Measurements from ENCODE around the gene SRCAP. TPM values are rescaled to one million over a fixed set of nuclear protein-coding genes. Genes with fewer than 3 reads are reported as not detected.
A peak's percentile ranks its signal among the peaks of the same experiment; 100 is the strongest.
"Not testable (repeated sequence)": the region's sequence is repeated elsewhere in the genome, so short reads cannot be mapped to it uniquely, and the experiment has no call there.

Gene SRCAP
- total and polyA plus RNA-seq, 9 donors = 7.9 to 28.3 (median 21.2) TPM

- WGBS (ENCODE audit: insufficient coverage) = 6% methylated on average over 21 of the region's 26 CpGs
- peak overlapping the region; percentile 100 for H3K27ac ChIP-seq (ENCODE audit: low read length)
- H3K36me3 ChIP-seq (ENCODE audit: control insufficient read depth, insufficient read depth, low read length) = peaks cover 23% of the 10 kb centered on the region
- no peaks in the 10 kb centered on the region for H3K27me3 ChIP-seq (ENCODE audit: control insufficient read depth, insufficient read depth, low read length)
- DNase-seq = peak; percentile 17
- no peaks in the 10 kb centered on the region for H3K9me3 ChIP-seq (replicated peaks; ENCODE audit: control insufficient read depth, low read depth, low read length)
- H3K4me1 ChIP-seq (ENCODE audit: control insufficient read depth, insufficient read depth, low read length) = peaks cover 16% of the 10 kb centered on the region
- peak overlapping the region; percentile 100 for H3K4me3 ChIP-seq (ENCODE audit: low read length)
These were observed 1.5 kb upstream of the SRCAP start for GRCh38 chr16:30697264-30698138.

- Histone ChIP-seq H3K36me3 (ENCODE audit: control insufficient read depth, insufficient read depth, low read length) (peaks cover 30% of the 10 kb centered on the region), H3K27ac (ENCODE audit: low read length) (peak overlapping the region; percentile 100), H3K9me3 (replicated peaks; ENCODE audit: control insufficient read depth, low read depth, low read length) (no peaks in the 10 kb centered on the region), H3K4me1 (ENCODE audit: control insufficient read depth, insufficient read depth, low read length) (peaks cover 16% of the 10 kb centered on the region), H3K27me3 (ENCODE audit: control insufficient read depth, insufficient read depth, low read length) (no peaks in the 10 kb centered on the region), H3K4me3 (ENCODE audit: low read length) (peak overlapping the region; percentile 100)
- 0% methylated on average over 26 of the region's 76 CpGs for WGBS (ENCODE audit: insufficient coverage)
- DNase-seq = peak; percentile 99
These were observed 694 bp upstream of the SRCAP start for GRCh38 chr16:30698139-30698815.

DNA sequence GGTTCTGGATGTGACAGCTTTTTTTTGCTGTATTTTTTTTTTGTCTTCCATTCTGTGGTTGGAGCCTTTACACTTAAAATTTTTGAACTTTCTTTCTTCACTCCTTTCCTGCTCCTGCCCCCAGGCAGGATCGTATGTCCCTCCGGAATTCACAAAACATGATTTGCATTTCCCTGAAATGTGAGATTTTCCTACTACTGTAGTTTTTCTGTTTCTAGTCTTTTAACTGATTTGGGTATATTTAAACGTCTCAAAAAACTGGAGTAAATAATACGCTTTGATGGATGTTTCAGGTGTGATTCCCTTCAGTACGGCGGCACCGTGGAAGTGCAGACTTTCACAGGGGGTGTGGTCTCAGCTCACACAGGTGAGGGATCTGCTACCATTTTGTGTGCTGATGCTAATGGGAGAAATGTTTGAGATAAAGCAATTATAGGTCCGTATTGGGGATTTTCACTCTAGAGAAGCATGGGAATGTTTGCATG, 686 bp downstream of the SRCAP start:
- WGBS (ENCODE audit: insufficient coverage) = 73% methylated on average over 5 of the region's 8 CpGs
- Histone ChIP-seq H3K4me1 (ENCODE audit: control insufficient read depth, insufficient read depth, low read length) (peaks cover 14% of the 10 kb centered on the region), H3K36me3 (ENCODE audit: control insufficient read depth, insufficient read depth, low read length) (peaks cover 41% of the 10 kb centered on the region), H3K27ac (ENCODE audit: low read length) (peak overlapping the region; percentile 100), H3K27me3 (ENCODE audit: control insufficient read depth, insufficient read depth, low read length) (no peaks in the 10 kb centered on the region), H3K4me3 (ENCODE audit: low read length) (peak overlapping the region; percentile 100), H3K9me3 (replicated peaks; ENCODE audit: control insufficient read depth, low read depth, low read length) (no peaks in the 10 kb centered on the region)
- no peak for DNase-seq

GRCh38 chr16:30700491-30700890, 1.5 kb downstream of the SRCAP start:
- 53% methylated on average over 8 of the region's 9 CpGs for WGBS (ENCODE audit: insufficient coverage)
- H3K4me1 ChIP-seq (ENCODE audit: control insufficient read depth, insufficient read depth, low read length) = peaks cover 14% of the 10 kb centered on the region
- H3K9me3 ChIP-seq (replicated peaks; ENCODE audit: control insufficient read depth, low read depth, low read length) = no peaks in the 10 kb centered on the region
- H3K4me3 ChIP-seq (ENCODE audit: low read length) = no peak overlapping the region
- peaks cover 50% of the 10 kb centered on the region for H3K36me3 ChIP-seq (ENCODE audit: control insufficient read depth, insufficient read depth, low read length)
- DNase-seq = no peak
- no peaks in the 10 kb centered on the region for H3K27me3 ChIP-seq (ENCODE audit: control insufficient read depth, insufficient read depth, low read length)
- H3K27ac ChIP-seq (ENCODE audit: low read length) = no peak overlapping the region

- no peak overlapping the region for H3K4me3 ChIP-seq (ENCODE audit: low read length)
- H3K27ac ChIP-seq (ENCODE audit: low read length) = no peak overlapping the region
- peaks cover 55% of the 10 kb centered on the region for H3K36me3 ChIP-seq (ENCODE audit: control insufficient read depth, insufficient read depth, low read length)
- no peak for DNase-seq
- H3K4me1 ChIP-seq (ENCODE audit: control insufficient read depth, insufficient read depth, low read length) = peaks cover 14% of the 10 kb centered on the region
- no CpG with 5 or more reads among the region's 5 CpGs for WGBS (ENCODE audit: insufficient coverage)
- H3K27me3 ChIP-seq (ENCODE audit: control insufficient read depth, insufficient read depth, low read length) = no peaks in the 10 kb centered on the region
- no peaks in the 10 kb centered on the region for H3K9me3 ChIP-seq (replicated peaks; ENCODE audit: control insufficient read depth, low read depth, low read length)
These were observed 2.0 kb downstream of the SRCAP start for GRCh38 chr16:30700971-30701370.

GRCh38 chr16:30703071-30703470, 4.1 kb downstream of the SRCAP start:
- H3K4me3 ChIP-seq (ENCODE audit: low read length); H3K27ac ChIP-seq (ENCODE audit: low read length); H3K27me3 ChIP-seq (ENCODE audit: control insufficient read depth, insufficient read depth, low read length); H3K4me1 ChIP-seq (ENCODE audit: control insufficient read depth, insufficient read depth, low read length); DNase-seq; H3K9me3 ChIP-seq (replicated peaks; ENCODE audit: control insufficient read depth, low read depth, low read length): not testable (repeated sequence)
- H3K36me3 ChIP-seq (ENCODE audit: control insufficient read depth, insufficient read depth, low read length) = peaks cover 71% of the 10 kb centered on the region
- 97% methylated on average over 8 of the region's 12 CpGs for WGBS (ENCODE audit: insufficient coverage)

GRCh38 chr16:30703971-30704370, 5.0 kb downstream of the SRCAP start:
- WGBS (ENCODE audit: insufficient coverage) = 87% methylated on average over 7 of the region's 10 CpGs

GRCh38 chr16:30706046-30706445, 7.1 kb downstream of the SRCAP start:
- WGBS (ENCODE audit: insufficient coverage) = 98% methylated on average over 6 of the region's 6 CpGs
- peaks cover 88% of the 10 kb centered on the region for H3K36me3 ChIP-seq (ENCODE audit: control insufficient read depth, insufficient read depth, low read length)
- H3K27ac ChIP-seq (ENCODE audit: low read length) = no peak overlapping the region
- no peaks in the 10 kb centered on the region for H3K27me3 ChIP-seq (ENCODE audit: control insufficient read depth, insufficient read depth, low read length)
- H3K4me3 ChIP-seq (ENCODE audit: low read length) = no peak overlapping the region
- no peaks in the 10 kb centered on the region for H3K4me1 ChIP-seq (ENCODE audit: control insufficient read depth, insufficient read depth, low read length)
- no peak for DNase-seq
- no peaks in the 10 kb centered on the region for H3K9me3 ChIP-seq (replicated peaks; ENCODE audit: control insufficient read depth, low read depth, low read length)

More at GRCh38 chr16:30703971-30704370, 5.0 kb downstream of the SRCAP start:
- H3K36me3 ChIP-seq (ENCODE audit: control insufficient read depth, insufficient read depth, low read length) = peaks cover 79% of the 10 kb centered on the region
- no peaks in the 10 kb centered on the region for H3K9me3 ChIP-seq (replicated peaks; ENCODE audit: control insufficient read depth, low read depth, low read length)
- peaks cover 9% of the 10 kb centered on the region for H3K4me1 ChIP-seq (ENCODE audit: control insufficient read depth, insufficient read depth, low read length)
- no peak overlapping the region for H3K27ac ChIP-seq (ENCODE audit: low read length)
- H3K27me3 ChIP-seq (ENCODE audit: control insufficient read depth, insufficient read depth, low read length) = no peaks in the 10 kb centered on the region
- no peak overlapping the region for H3K4me3 ChIP-seq (ENCODE audit: low read length)
- no peak for DNase-seq

DNA sequence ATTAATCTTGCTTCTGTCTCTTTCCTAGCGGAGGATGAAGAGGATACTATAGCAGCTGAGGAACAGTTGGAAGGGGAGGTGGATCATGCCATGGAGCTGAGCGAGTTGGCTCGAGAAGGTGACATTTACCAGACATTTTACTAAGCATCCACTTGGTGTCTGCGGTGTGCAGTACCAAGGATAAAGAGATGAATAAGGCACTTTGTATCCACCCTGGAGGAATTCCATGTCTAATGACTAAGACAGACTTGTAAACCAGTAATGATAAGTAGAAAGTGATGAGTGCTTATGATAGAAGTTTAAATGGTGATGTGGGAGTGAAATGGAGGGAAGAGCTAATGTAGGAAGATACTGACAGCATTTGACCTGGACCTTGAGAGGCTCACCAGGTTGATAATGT, 12.0 kb downstream of the SRCAP start:
- Histone ChIP-seq H3K4me1 (ENCODE audit: control insufficient read depth, insufficient read depth, low read length) (no peaks in the 10 kb centered on the region), H3K4me3 (ENCODE audit: low read length) (no peak overlapping the region), H3K27me3 (ENCODE audit: control insufficient read depth, insufficient read depth, low read length) (no peaks in the 10 kb centered on the region), H3K27ac (ENCODE audit: low read length) (no peak overlapping the region), H3K36me3 (ENCODE audit: control insufficient read depth, insufficient read depth, low read length) (peaks cover 80% of the 10 kb centered on the region), H3K9me3 (replicated peaks; ENCODE audit: control insufficient read depth, low read depth, low read length) (no peaks in the 10 kb centered on the region)
- WGBS (ENCODE audit: insufficient coverage) = no CpG with 5 or more reads among the region's 4 CpGs
- DNase-seq = no peak

- peaks cover 82% of the 10 kb centered on the region for H3K36me3 ChIP-seq (ENCODE audit: control insufficient read depth, insufficient read depth, low read length)
- DNase-seq = no peak
- H3K27me3 ChIP-seq (ENCODE audit: control insufficient read depth, insufficient read depth, low read length) = no peaks in the 10 kb centered on the region
- no peaks in the 10 kb centered on the region for H3K4me1 ChIP-seq (ENCODE audit: control insufficient read depth, insufficient read depth, low read length)
- 83% methylated on average over 1 of the region's 1 CpG for WGBS (ENCODE audit: insufficient coverage)
- no peak overlapping the region for H3K4me3 ChIP-seq (ENCODE audit: low read length)
- H3K9me3 ChIP-seq (replicated peaks; ENCODE audit: control insufficient read depth, low read depth, low read length) = no peaks in the 10 kb centered on the region
- H3K27ac ChIP-seq (ENCODE audit: low read length) = no peak overlapping the region
These were observed 12.7 kb downstream of the SRCAP start for GRCh38 chr16:30711712-30712111.
